ENCODE results near the gene FLVCR1.

The FLVCR1 gene

GRCh38 chr1:212916481-212917133 is 58.5 kb downstream of the FLVCR1 start:
- DNase-seq: no peak

- no peak for DNase-seq
Measured at GRCh38 chr1:212917134-212917485, 59.0 kb downstream of the FLVCR1 start.

- no peak for DNase-seq
Measured at GRCh38 chr1:212917858-212918257, 59.8 kb downstream of the FLVCR1 start.

GRCh38 chr1:212918824-212919223 is 60.7 kb downstream of the FLVCR1 start:
- DNase-seq: no peak

GRCh38 chr1:212920246-212920645 is 62.2 kb downstream of the FLVCR1 start:
- no peak for DNase-seq

GRCh38 chr1:212920896-212921295 is 62.8 kb downstream of the FLVCR1 start:
- DNase-seq: no peak

- DNase-seq: no peak
Measured at GRCh38 chr1:212922016-212922415, 63.9 kb downstream of the FLVCR1 start.

GRCh38 chr1:212926372-212926771 is 68.3 kb downstream of the FLVCR1 start:
- no peak for DNase-seq

GRCh38 chr1:212928323-212929291 is 70.5 kb downstream of the FLVCR1 start:
- no peak for DNase-seq

- DNase-seq: no peak
Measured at GRCh38 chr1:212930986-212931678, 73.1 kb downstream of the FLVCR1 start.

GRCh38 chr1:212933815-212934471 is 75.9 kb downstream of the FLVCR1 start:
- DNase-seq: no peak

- DNase-seq: no peak
Measured at GRCh38 chr1:212935387-212935981, 77.4 kb downstream of the FLVCR1 start.

GRCh38 chr1:212937034-212937433 is 79.0 kb downstream of the FLVCR1 start:
- DNase-seq: no peak

- DNase-seq: no peak
Measured at GRCh38 chr1:212938846-212939245, 80.8 kb downstream of the FLVCR1 start.

GRCh38 chr1:212941452-212941851 is 83.4 kb downstream of the FLVCR1 start:
- DNase-seq: no peak

GRCh38 chr1:212942679-212943392 is 84.8 kb downstream of the FLVCR1 start:
- no peak for DNase-seq

GRCh38 chr1:212943393-212943710 is 85.3 kb downstream of the FLVCR1 start:
- DNase-seq: no peak

GRCh38 chr1:212944229-212944901 is 86.3 kb downstream of the FLVCR1 start:
- DNase-seq: no peak

GRCh38 chr1:212945056-212945455 is 87.0 kb downstream of the FLVCR1 start:
- DNase-seq: no peak

GRCh38 chr1:212945463-212946160 is 87.5 kb downstream of the FLVCR1 start:
- DNase-seq: no peak

GRCh38 chr1:212946872-212947271 is 88.8 kb downstream of the FLVCR1 start:
- no peak for DNase-seq
